GM12878 (cell line): ENCODE results near the gene GGT5. TPM values are rescaled to one million over a fixed set of nuclear protein-coding genes. Genes with fewer than 3 reads are reported as not detected.

ENCODE experiments used
- BMI1 ChIP-seq: fragments of 450-650 bp; IDR thresholded peaks from 2 replicates; pipeline ENCODE4 v1.6.1; 2016; ENCODE audit warnings: mild to moderate bottlenecking, moderate library complexity, borderline replicate concordance
- BRCA1 ChIP-seq: IDR thresholded peaks from 2 replicates; pipeline ENCODE4 v1.6.1; 2011; ENCODE audit warnings: low read depth, low read length, improper control_type of control experiment
- CBX3 ChIP-seq: fragments of 200-600 bp; sonication (generic); IDR thresholded peaks from 2 replicates; pipeline ENCODE4 v1.6.1; 2016; ENCODE audit warnings: low read depth, borderline replicate concordance
- CREB1 ChIP-seq: IDR thresholded peaks from 2 replicates; pipeline ENCODE4 v1.6.1; 2012; ENCODE audit warnings: low read depth, mild to moderate bottlenecking, inconsistent platforms
- DPF2 ChIP-seq: fragments of 450-650 bp; IDR thresholded peaks from 2 replicates; pipeline ENCODE4 v1.6.1; 2017; ENCODE audit warnings: mild to moderate bottlenecking
- EED ChIP-seq: sonication (generic); IDR thresholded peaks from 2 replicates; pipeline ENCODE4 v1.6.1; 2016; ENCODE audit warnings: antibody characterized with exemption, low read depth
- FOXM1 ChIP-seq: IDR thresholded peaks from 2 replicates; pipeline ENCODE4 v1.6.1; 2012; ENCODE audit warnings: low read depth, mild to moderate bottlenecking, inconsistent platforms, low read length, moderate library complexity
- HDAC6 ChIP-seq: fragments of 200-600 bp; sonication (generic); IDR thresholded peaks from one replicate; pipeline ENCODE4 v1.8.0; 2017; ENCODE audit warnings: antibody characterized with exemption; ENCODE audit not compliant: unreplicated experiment
- IKZF1 ChIP-seq: fragments of 450-650 bp; conservative IDR thresholded peaks from 2 replicates; pipeline ENCODE4 v1.6.1; 2017; ENCODE audit warnings: antibody characterized with exemption, mild to moderate bottlenecking
- IKZF2 ChIP-seq, 2 experiments: fragments of 450-650 bp; IDR thresholded peaks; 2 replicates each; pipeline ENCODE4 v1.6.1; 2017; ENCODE audit warnings: mild to moderate bottlenecking in 2 of 2, moderate library complexity in 2 of 2
- MEF2B ChIP-seq: fragments of 450-650 bp; IDR thresholded peaks from 2 replicates; pipeline ENCODE4 v1.6.1; 2018; ENCODE audit warnings: mild to moderate bottlenecking, moderate library complexity; ENCODE audit not compliant: partially characterized antibody, poor library complexity, severe bottlenecking
- MTA2 ChIP-seq: fragments of 450-650 bp; IDR thresholded peaks from 2 replicates; pipeline ENCODE4 v1.6.1; 2016; ENCODE audit warnings: low read depth, mild to moderate bottlenecking, moderate library complexity
- MXI1 ChIP-seq: fragments of 150-350 bp; IDR thresholded peaks from 2 replicates; pipeline ENCODE4 v1.6.1; 2011; ENCODE audit warnings: low read depth, mild to moderate bottlenecking, inconsistent platforms, low read length, improper control_type of control experiment
- PML ChIP-seq: IDR thresholded peaks from 2 replicates; pipeline ENCODE4 v1.6.1; 2012; ENCODE audit warnings: low read length, inconsistent platforms
- RB1 ChIP-seq: fragments of 450-650 bp; formaldehyde crosslinking; IDR thresholded peaks from 2 replicates; pipeline ENCODE4 v1.6.1; 2017; ENCODE audit warnings: mild to moderate bottlenecking, borderline replicate concordance
- SMARCA5 ChIP-seq: fragments of 450-650 bp; IDR thresholded peaks from 2 replicates; pipeline ENCODE4 v1.6.1; 2017; ENCODE audit warnings: mild to moderate bottlenecking
- SPI1 ChIP-seq: IDR thresholded peaks from 2 replicates; pipeline ENCODE4 v1.6.1; 2011; ENCODE audit warnings: low read depth, mild to moderate bottlenecking, low read length, moderate library complexity, borderline replicate concordance; ENCODE audit not compliant: insufficient read depth
- STAT3 ChIP-seq: IDR thresholded peaks from 2 replicates; pipeline ENCODE4 v1.6.1; 2011; ENCODE audit warnings: low read depth, low read length, improper control_type of control experiment
- TBL1XR1 ChIP-seq: IDR thresholded peaks from 2 replicates; pipeline ENCODE4 v1.6.1; 2012; ENCODE audit warnings: low read depth, low read length, improper control_type of control experiment
- WRNIP1 ChIP-seq: IDR thresholded peaks from 2 replicates; pipeline ENCODE4 v1.6.1; 2011; ENCODE audit warnings: low read depth, low read length, improper control_type of control experiment, borderline replicate concordance
- ZNF207 ChIP-seq: fragments of 450-650 bp; IDR thresholded peaks from 2 replicates; pipeline ENCODE4 v1.6.1; 2014; ENCODE audit warnings: antibody characterized with exemption, mild to moderate bottlenecking, borderline replicate concordance
- ZNF24 ChIP-seq: fragments of 450-650 bp; IDR thresholded peaks from 2 replicates; pipeline ENCODE4 v1.6.1; 2017; ENCODE audit warnings: antibody characterized with exemption, mild to moderate bottlenecking
- polyA plus RNA-seq, 11 experiments: library from polyadenylated mRNA; depleted of rRNA in 4 of 11; unstranded in 6 of 11; stranded (reverse) in 5 of 11; fragments of >200 nt; fragmentation: Nextera tagmentation in 4 of 11; fragmentation: Illumina TruSeq in 1 of 11; extraction: Ambion mirVana in 4 of 11; extraction: Trizol in 1 of 11; gene quantifications; 1 replicate in 1 of 11; 2 replicates in 10 of 11; pipeline versions ENCODE4 v1.2.1 to v1.2.3, GENCODE V29; 2011 to 2016; ENCODE audit warnings: inconsistent platforms in 2 of 11, missing spikeins in 2 of 11, low read depth in 1 of 11
- total RNA-seq, 4 experiments: library from RNA; depleted of rRNA in 3 of 4; stranded (reverse); fragments of >200 nt in 3 of 4; fragmentation: Illumina TruSeq in 1 of 4; extraction: Trizol in 1 of 4; gene quantifications; 2 replicates each; pipeline versions ENCODE4 v1.2.1 to v1.2.3, GENCODE V29; 2013 to 2021
- TF ChIP-seq, protein P1 (sequence below): fragments of 450-650 bp; conservative IDR thresholded peaks from 2 replicates; pipeline ENCODE4 v1.6.1; 2017; ENCODE audit warnings: mild to moderate bottlenecking, moderate library complexity
- TF ChIP-seq, protein P2 (sequence below): fragments of 450-650 bp; IDR thresholded peaks from 2 replicates; pipeline ENCODE4 v1.6.1; 2014; ENCODE audit warnings: mild to moderate bottlenecking
- TF ChIP-seq, protein P3 (sequence below): IDR thresholded peaks from 2 replicates; pipeline ENCODE4 v1.6.1; 2012; ENCODE audit warnings: improper control_type of control experiment, low read depth, low read length; ENCODE audit not compliant: insufficient replicate concordance

The GGT5 gene
- total and polyA plus RNA-seq, 10 of the 15 experiments (the other 5 are each of a cell fraction or from before 2014, with no cell fraction given) = 0.34 TPM; not detected in 9

DNA sequence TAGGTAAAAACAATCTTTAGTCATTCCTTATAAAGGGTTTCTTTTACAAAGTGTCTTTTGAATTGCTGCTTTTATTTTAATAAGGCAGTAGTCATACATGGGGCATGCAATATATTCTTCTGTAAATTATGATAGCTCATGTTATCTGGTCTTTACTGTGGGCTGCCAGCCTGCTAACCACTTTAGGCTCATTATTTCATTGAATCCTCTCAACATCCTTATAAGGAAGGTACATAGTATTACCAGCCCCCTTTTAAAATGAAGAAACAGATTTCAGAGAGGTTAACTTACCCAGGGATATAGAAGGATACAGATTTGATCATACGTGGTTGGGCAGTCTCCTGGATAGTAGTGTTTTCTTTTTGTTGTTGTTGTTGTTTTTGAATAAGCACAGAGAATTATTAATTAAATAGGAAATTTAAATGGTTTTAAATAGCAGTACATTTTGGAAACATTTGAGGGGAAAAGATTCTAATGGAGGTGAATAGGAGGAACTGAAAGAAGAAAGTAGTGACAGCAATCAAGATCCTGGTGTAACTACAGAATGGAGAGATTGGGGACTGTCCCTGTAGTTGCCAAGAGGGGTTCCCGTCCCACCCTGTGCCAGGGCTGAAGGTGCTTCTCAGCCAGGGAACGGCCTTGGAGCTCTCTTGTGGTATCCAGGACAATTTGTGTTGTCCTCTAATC lies 46.8 kb upstream of the GGT5 start (continued):
- TF ChIP-seq CBX3 (no peak), DPF2 (0 out of 2 replicates have a peak, but pooled peaks have one; percentile 44), CREB1 (no peak), WRNIP1 (no peak), RB1 (no peak), SMARCA5 (no peak), MXI1 (no peak), HDAC6 (no peak), BRCA1 (no peak), BMI1 (no peak), EED (0 out of 2 replicates have a peak, but pooled peaks have one; percentile 28), SPI1 (peak; percentile 70; the same call in 1 of the 2 replicates), IKZF2 (IDR thresholded peaks at IDR 0.05) (peak in 1 of 2 experiments; percentile 59; a peak in 2 of 4 replicates), STAT3 (no peak), ZNF24 (no peak), PML (no peak), MTA2 (peak; percentile 49; the same call in 1 of the 2 replicates), ZNF207 (no peak), IKZF1 (peak; percentile 65), MEF2B (no peak), TBL1XR1 (no peak), FOXM1 (no peak)
- TF ChIP-seq, protein P1, sequence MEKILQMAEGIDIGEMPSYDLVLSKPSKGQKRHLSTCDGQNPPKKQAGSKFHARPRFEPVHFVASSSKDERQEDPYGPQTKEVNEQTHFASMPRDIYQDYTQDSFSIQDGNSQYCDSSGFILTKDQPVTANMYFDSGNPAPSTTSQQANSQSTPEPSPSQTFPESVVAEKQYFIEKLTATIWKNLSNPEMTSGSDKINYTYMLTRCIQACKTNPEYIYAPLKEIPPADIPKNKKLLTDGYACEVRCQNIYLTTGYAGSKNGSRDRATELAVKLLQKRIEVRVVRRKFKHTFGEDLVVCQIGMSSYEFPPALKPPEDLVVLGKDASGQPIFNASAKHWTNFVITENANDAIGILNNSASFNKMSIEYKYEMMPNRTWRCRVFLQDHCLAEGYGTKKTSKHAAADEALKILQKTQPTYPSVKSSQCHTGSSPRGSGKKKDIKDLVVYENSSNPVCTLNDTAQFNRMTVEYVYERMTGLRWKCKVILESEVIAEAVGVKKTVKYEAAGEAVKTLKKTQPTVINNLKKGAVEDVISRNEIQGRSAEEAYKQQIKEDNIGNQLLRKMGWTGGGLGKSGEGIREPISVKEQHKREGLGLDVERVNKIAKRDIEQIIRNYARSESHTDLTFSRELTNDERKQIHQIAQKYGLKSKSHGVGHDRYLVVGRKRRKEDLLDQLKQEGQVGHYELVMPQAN = no peak
- TF ChIP-seq, protein P2, sequence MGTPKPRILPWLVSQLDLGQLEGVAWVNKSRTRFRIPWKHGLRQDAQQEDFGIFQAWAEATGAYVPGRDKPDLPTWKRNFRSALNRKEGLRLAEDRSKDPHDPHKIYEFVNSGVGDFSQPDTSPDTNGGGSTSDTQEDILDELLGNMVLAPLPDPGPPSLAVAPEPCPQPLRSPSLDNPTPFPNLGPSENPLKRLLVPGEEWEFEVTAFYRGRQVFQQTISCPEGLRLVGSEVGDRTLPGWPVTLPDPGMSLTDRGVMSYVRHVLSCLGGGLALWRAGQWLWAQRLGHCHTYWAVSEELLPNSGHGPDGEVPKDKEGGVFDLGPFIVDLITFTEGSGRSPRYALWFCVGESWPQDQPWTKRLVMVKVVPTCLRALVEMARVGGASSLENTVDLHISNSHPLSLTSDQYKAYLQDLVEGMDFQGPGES = no peak
- TF ChIP-seq, protein P3, sequence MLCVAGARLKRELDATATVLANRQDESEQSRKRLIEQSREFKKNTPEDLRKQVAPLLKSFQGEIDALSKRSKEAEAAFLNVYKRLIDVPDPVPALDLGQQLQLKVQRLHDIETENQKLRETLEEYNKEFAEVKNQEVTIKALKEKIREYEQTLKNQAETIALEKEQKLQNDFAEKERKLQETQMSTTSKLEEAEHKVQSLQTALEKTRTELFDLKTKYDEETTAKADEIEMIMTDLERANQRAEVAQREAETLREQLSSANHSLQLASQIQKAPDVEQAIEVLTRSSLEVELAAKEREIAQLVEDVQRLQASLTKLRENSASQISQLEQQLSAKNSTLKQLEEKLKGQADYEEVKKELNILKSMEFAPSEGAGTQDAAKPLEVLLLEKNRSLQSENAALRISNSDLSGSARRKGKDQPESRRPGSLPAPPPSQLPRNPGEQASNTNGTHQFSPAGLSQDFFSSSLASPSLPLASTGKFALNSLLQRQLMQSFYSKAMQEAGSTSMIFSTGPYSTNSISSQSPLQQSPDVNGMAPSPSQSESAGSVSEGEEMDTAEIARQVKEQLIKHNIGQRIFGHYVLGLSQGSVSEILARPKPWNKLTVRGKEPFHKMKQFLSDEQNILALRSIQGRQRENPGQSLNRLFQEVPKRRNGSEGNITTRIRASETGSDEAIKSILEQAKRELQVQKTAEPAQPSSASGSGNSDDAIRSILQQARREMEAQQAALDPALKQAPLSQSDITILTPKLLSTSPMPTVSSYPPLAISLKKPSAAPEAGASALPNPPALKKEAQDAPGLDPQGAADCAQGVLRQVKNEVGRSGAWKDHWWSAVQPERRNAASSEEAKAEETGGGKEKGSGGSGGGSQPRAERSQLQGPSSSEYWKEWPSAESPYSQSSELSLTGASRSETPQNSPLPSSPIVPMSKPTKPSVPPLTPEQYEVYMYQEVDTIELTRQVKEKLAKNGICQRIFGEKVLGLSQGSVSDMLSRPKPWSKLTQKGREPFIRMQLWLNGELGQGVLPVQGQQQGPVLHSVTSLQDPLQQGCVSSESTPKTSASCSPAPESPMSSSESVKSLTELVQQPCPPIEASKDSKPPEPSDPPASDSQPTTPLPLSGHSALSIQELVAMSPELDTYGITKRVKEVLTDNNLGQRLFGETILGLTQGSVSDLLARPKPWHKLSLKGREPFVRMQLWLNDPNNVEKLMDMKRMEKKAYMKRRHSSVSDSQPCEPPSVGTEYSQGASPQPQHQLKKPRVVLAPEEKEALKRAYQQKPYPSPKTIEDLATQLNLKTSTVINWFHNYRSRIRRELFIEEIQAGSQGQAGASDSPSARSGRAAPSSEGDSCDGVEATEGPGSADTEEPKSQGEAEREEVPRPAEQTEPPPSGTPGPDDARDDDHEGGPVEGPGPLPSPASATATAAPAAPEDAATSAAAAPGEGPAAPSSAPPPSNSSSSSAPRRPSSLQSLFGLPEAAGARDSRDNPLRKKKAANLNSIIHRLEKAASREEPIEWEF = no peak
